Astrocyte (in vitro differentiated cells and primary cell): Measurements from ENCODE around the gene CCR5. TPM values are rescaled to one million over a fixed set of nuclear protein-coding genes. Genes with fewer than 3 reads are reported as not detected.

Experiments
- DNase-seq: peaks from one replicate; pipeline ENCODE4 v3.0.0-alpha.2; 2010; ENCODE audit warnings: low read depth
- FAIRE-seq: peaks from 2 replicates; lab custom pipeline; 2011; peaks lifted over from hg19 to GRCh38; lab: Jason Lieb, UNC
- H2AFZ ChIP-seq: 2 replicates; pipeline ENCODE4 v1.6.0; 2012; ENCODE audit warnings: low read depth, low read length, inconsistent platforms
- H3K27ac ChIP-seq: 2 replicates; pipeline ENCODE4 v1.5.1; 2011; ENCODE audit warnings: low read depth, low read length, inconsistent platforms
- H3K27me3 ChIP-seq: 2 replicates; pipeline ENCODE4 v1.6.0; 2011; ENCODE audit warnings: low read length, inconsistent platforms; ENCODE audit not compliant: insufficient read depth
- H3K36me3 ChIP-seq: 2 replicates; pipeline ENCODE4 v1.5.1; 2011; ENCODE audit warnings: low read length, inconsistent platforms; ENCODE audit not compliant: insufficient read depth
- H3K4me1 ChIP-seq: 2 replicates; pipeline ENCODE4 v1.5.1; 2011; ENCODE audit warnings: low read length, inconsistent platforms; ENCODE audit not compliant: insufficient read depth
- H3K4me2 ChIP-seq: 2 replicates; pipeline ENCODE4 v1.6.0; 2012; ENCODE audit warnings: low read length, inconsistent platforms
- H3K4me3 ChIP-seq: 2 replicates; pipeline ENCODE4 v1.5.1; 2011; ENCODE audit warnings: low read depth, mild to moderate bottlenecking, low read length, inconsistent platforms; ENCODE audit not compliant: insufficient read depth
- H3K79me2 ChIP-seq: 2 replicates; pipeline ENCODE4 v1.6.0; 2012; ENCODE audit warnings: mild to moderate bottlenecking, low read length, inconsistent platforms; ENCODE audit not compliant: insufficient read depth
- H3K9ac ChIP-seq: 2 replicates; pipeline ENCODE4 v1.6.0; 2012; ENCODE audit warnings: mild to moderate bottlenecking, low read length, inconsistent platforms
- H3K9me3 ChIP-seq: 2 replicates; pipeline ENCODE4 v1.5.1; 2012; ENCODE audit warnings: low read depth, mild to moderate bottlenecking, low read length, inconsistent platforms; ENCODE audit not compliant: insufficient read depth
- H4K20me1 ChIP-seq: 2 replicates; pipeline ENCODE4 v1.6.0; 2012; ENCODE audit warnings: low read length, inconsistent platforms; ENCODE audit not compliant: insufficient read depth
- H3K27ac Mint-ChIP-seq: one replicate; pipeline ENCODE4 v1.8.0; 2021; ENCODE audit warnings: mild to moderate bottlenecking, mixed read lengths; ENCODE audit not compliant: unreplicated experiment
- H3K27me3 Mint-ChIP-seq: one replicate; pipeline ENCODE4 v1.8.0; 2021; ENCODE audit warnings: low read depth, mixed read lengths; ENCODE audit not compliant: unreplicated experiment
- H3K36me3 Mint-ChIP-seq: one replicate; pipeline ENCODE4 v1.8.0; 2021; ENCODE audit warnings: low read depth, mixed read lengths; ENCODE audit not compliant: unreplicated experiment
- H3K4me1 Mint-ChIP-seq: one replicate; pipeline ENCODE4 v1.8.0; 2021; ENCODE audit warnings: low read depth, mixed read lengths; ENCODE audit not compliant: unreplicated experiment
- H3K4me3 Mint-ChIP-seq: one replicate; pipeline ENCODE4 v1.8.0; 2021; ENCODE audit warnings: mild to moderate bottlenecking, moderate library complexity, mixed read lengths; ENCODE audit not compliant: unreplicated experiment
- H3K9me3 Mint-ChIP-seq: one replicate; pipeline ENCODE4 v1.8.0; 2021; ENCODE audit warnings: mild to moderate bottlenecking, mixed read lengths; ENCODE audit not compliant: unreplicated experiment
- EZH2 ChIP-seq: IDR thresholded peaks from 2 replicates; pipeline ENCODE4 v1.6.1; 2012; ENCODE audit warnings: mild to moderate bottlenecking, low read length, inconsistent platforms; ENCODE audit not compliant: insufficient read depth
- total RNA-seq: library from RNA; stranded (reverse); gene quantifications from 2 replicates; pipeline ENCODE4 v1.2.1, GENCODE V29; 2021
- TF ChIP-seq, protein P1 (sequence below): IDR thresholded peaks from 2 replicates; pipeline ENCODE4 v1.5.1; 2011; ENCODE audit warnings: low read depth, mild to moderate bottlenecking, inconsistent platforms, low read length, moderate library complexity; ENCODE audit not compliant: insufficient read depth

Gene CCR5
- total RNA-seq, 1 donor from 2014 or later = not detected

DNA sequence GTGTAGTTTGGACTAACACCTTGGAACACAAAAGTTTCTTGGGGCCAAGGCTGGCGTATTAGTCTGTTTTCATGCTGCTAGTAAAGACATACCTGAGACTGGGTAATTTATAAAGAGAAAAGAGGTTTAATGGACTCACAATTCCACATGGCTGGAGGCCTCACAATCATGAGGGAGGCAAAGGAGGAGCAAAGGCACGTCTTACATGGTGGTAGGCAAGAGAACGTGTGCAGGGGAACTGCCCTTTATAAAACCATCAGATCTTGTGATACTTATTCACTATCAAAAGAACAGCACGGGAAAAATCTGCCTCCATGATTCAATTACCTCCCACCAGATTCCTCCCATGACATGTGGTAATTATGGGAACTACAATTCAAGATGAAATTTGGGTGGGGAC, 26.3 kb upstream of the CCR5 start:
- Histone ChIP-seq H4K20me1 (no peaks in the 10 kb centered on the region), H3K79me2 (no peaks in the 10 kb centered on the region), H3K36me3 (no peaks in the 10 kb centered on the region), H3K27me3 (peaks cover 2% of the 10 kb centered on the region), H3K4me3 (no peak overlapping the region), H3K4me2 (no peak overlapping the region), H3K9me3 (no peaks in the 10 kb centered on the region), H3K4me1 (no peaks in the 10 kb centered on the region), H3K9ac (no peak overlapping the region), H3K27ac (no peak overlapping the region), H2AFZ (no peak overlapping the region)
- Mint-ChIP-seq H3K27ac (no peak overlapping the region), H3K36me3 (no peaks in the 10 kb centered on the region), H3K4me3 (no peak overlapping the region), H3K27me3 (peaks cover 2% of the 10 kb centered on the region), H3K9me3 (peaks cover 1% of the 10 kb centered on the region), H3K4me1 (no peaks in the 10 kb centered on the region)
- TF ChIP-seq, protein P1, sequence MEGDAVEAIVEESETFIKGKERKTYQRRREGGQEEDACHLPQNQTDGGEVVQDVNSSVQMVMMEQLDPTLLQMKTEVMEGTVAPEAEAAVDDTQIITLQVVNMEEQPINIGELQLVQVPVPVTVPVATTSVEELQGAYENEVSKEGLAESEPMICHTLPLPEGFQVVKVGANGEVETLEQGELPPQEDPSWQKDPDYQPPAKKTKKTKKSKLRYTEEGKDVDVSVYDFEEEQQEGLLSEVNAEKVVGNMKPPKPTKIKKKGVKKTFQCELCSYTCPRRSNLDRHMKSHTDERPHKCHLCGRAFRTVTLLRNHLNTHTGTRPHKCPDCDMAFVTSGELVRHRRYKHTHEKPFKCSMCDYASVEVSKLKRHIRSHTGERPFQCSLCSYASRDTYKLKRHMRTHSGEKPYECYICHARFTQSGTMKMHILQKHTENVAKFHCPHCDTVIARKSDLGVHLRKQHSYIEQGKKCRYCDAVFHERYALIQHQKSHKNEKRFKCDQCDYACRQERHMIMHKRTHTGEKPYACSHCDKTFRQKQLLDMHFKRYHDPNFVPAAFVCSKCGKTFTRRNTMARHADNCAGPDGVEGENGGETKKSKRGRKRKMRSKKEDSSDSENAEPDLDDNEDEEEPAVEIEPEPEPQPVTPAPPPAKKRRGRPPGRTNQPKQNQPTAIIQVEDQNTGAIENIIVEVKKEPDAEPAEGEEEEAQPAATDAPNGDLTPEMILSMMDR = no peak
- no peak for TF ChIP-seq EZH2
- FAIRE-seq = no peak
- DNase-seq = no peak

DNA sequence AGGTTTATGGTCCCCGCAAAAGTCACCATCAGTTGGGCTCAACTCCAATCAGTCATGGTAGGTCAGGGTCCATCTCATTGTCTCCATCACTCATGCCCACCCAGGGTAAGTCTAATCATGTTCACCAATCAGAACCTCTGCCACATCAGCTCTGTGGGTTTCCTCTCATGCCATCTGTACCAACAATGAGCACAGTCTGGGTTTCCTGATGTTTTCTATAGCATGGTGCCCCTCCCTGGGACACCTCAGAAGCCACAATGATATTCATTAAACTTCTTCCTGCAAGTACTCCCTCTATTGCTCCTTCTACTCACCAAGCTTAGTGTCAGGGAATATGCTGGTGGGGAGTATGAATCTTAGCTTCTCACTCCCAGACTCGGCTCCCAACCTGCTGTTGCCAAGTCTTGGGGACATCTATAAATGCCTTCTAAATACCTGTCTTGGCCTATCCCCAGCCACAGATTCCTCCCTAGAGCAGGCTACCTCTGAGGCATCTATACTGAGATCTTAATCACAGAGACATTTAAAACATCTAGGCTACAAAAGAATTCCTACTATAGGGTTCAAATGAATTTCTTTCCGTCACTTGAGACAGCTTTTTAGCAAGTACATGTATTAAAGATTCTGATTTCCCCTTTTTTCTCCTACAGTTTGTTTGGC, 21.8 kb upstream of the CCR5 start:
- Mint-ChIP-seq H3K9me3 (no peaks in the 10 kb centered on the region), H3K27ac (no peak overlapping the region), H3K4me3 (no peak overlapping the region), H3K36me3 (no peaks in the 10 kb centered on the region), H3K4me1 (peaks cover 7% of the 10 kb centered on the region), H3K27me3 (peaks cover 25% of the 10 kb centered on the region)
- H3K79me2 ChIP-seq = no peaks in the 10 kb centered on the region
- no peaks in the 10 kb centered on the region for H4K20me1 ChIP-seq
- H3K9ac ChIP-seq = no peak overlapping the region
- FAIRE-seq (no peak), DNase-seq (no peak)
- H2AFZ ChIP-seq = no peak overlapping the region
- no peaks in the 10 kb centered on the region for H3K9me3 ChIP-seq
- no peak for TF ChIP-seq EZH2
- TF ChIP-seq, protein P1 = no peak
- H3K4me2 ChIP-seq = no peak overlapping the region
- H3K4me1 ChIP-seq = no peaks in the 10 kb centered on the region
- peaks cover 15% of the 10 kb centered on the region for H3K27me3 ChIP-seq
- H3K27ac ChIP-seq = no peak overlapping the region
- no peak overlapping the region for H3K4me3 ChIP-seq
- no peaks in the 10 kb centered on the region for H3K36me3 ChIP-seq
